ENCODE measurements around the gene MMAA. TPM values are rescaled to one million over a fixed set of nuclear protein-coding genes. Genes with fewer than 3 reads are reported as not detected.

MMAA gene
- total and polyA plus RNA-seq, 2 experiments from 2014 or later, result 4.9 to 5.9 TPM

DNA sequence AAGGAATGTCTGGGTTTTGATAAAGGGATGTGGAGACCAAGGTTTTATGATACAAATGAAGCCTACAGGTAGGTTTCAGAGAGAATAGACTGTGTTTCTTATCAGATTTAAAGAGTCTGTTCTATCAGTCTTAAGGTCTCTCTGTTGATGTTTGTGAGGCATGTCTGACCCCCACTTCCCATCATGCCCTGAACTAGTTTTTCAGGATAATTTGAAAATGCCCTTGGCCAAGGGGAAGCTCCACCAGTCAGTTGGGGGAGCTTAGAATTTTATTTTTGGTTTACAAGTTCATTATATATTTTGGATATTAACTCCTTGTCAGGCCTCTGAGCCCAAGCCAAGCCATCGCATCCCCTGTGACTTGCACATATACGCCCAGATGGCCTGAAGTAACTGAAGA is 79.3 kb downstream of the MMAA start (continued):
- TF ChIP-seq, protein P1, sequence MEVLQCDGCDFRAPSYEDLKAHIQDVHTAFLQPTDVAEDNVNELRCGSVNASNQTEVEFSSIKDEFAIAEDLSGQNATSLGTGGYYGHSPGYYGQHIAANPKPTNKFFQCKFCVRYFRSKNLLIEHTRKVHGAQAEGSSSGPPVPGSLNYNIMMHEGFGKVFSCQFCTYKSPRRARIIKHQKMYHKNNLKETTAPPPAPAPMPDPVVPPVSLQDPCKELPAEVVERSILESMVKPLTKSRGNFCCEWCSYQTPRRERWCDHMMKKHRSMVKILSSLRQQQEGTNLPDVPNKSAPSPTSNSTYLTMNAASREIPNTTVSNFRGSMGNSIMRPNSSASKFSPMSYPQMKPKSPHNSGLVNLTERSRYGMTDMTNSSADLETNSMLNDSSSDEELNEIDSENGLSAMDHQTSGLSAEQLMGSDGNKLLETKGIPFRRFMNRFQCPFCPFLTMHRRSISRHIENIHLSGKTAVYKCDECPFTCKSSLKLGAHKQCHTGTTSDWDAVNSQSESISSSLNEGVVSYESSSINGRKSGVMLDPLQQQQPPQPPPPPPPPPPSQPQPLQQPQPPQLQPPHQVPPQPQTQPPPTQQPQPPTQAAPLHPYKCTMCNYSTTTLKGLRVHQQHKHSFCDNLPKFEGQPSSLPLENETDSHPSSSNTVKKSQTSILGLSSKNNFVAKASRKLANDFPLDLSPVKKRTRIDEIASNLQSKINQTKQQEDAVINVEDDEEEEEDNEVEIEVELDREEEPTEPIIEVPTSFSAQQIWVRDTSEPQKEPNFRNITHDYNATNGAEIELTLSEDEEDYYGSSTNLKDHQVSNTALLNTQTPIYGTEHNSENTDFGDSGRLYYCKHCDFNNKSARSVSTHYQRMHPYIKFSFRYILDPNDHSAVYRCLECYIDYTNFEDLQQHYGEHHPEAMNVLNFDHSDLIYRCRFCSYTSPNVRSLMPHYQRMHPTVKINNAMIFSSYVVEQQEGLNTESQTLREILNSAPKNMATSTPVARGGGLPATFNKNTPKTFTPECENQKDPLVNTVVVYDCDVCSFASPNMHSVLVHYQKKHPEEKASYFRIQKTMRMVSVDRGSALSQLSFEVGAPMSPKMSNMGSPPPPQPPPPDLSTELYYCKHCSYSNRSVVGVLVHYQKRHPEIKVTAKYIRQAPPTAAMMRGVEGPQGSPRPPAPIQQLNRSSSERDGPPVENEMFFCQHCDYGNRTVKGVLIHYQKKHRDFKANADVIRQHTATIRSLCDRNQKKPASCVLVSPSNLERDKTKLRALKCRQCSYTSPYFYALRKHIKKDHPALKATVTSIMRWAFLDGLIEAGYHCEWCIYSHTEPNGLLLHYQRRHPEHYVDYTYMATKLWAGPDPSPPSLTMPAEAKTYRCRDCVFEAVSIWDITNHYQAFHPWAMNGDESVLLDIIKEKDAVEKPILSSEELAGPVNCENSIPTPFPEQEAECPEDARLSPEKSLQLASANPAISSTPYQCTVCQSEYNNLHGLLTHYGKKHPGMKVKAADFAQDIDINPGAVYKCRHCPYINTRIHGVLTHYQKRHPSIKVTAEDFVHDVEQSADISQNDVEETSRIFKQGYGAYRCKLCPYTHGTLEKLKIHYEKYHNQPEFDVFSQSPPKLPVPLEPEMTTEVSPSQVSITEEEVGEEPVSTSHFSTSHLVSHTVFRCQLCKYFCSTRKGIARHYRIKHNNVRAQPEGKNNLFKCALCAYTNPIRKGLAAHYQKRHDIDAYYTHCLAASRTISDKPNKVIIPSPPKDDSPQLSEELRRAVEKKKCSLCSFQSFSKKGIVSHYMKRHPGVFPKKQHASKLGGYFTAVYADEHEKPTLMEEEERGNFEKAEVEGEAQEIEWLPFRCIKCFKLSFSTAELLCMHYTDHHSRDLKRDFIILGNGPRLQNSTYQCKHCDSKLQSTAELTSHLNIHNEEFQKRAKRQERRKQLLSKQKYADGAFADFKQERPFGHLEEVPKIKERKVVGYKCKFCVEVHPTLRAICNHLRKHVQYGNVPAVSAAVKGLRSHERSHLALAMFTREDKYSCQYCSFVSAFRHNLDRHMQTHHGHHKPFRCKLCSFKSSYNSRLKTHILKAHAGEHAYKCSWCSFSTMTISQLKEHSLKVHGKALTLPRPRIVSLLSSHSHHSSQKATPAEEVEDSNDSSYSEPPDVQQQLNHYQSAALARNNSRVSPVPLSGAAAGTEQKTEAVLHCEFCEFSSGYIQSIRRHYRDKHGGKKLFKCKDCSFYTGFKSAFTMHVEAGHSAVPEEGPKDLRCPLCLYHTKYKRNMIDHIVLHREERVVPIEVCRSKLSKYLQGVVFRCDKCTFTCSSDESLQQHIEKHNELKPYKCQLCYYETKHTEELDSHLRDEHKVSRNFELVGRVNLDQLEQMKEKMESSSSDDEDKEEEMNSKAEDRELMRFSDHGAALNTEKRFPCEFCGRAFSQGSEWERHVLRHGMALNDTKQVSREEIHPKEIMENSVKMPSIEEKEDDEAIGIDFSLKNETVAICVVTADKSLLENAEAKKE (CRISPR knock-in tag; IDR thresholded peaks at IDR 0.05), result no peak

DNA sequence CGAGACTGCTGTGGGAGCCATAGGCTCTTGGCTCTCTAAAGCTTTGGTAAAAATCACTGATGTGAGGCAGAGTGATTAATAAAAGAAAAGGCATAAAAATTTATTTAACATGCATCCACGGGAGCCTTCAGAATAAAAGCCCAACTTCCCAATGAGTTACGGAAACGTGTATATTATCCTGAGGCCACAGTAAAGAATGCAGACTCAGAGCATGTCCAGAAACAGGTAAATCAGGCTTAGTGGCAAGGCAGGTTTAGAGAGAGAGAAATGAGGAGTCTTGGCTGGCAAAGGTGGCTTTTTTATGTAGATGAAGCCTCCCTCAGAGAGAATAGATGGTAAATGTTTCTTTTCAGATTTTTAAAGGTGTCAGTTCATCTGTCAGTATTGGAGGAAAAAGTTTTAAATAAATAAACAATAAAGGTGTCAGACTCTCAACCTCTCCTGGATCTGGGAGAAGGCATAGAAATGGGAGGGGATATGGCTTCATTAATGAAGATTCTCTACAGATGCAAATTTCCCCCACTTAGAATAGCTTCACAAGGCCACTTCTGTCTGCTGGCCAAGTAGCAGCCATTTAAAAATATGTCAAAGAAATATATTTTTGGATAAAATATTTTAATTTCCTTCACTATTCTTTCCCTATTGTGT is 84.8 kb downstream of the MMAA start:
- Mint-ChIP-seq H3K9me3 (peaks cover 15% of the 10 kb centered on the region), H3K36me3 (ENCODE audit: low read depth) (peaks cover 25% of the 10 kb centered on the region), H3K4me1 (peaks cover 49% of the 10 kb centered on the region), H3K27me3 (ENCODE audit: insufficient read depth, low read depth, poor library complexity) (peaks cover 22% of the 10 kb centered on the region), H3K27ac (peak overlapping the region; percentile 97), H3K4me3 (peak overlapping the region; percentile 47)
- H3K27me3 ChIP-seq (ENCODE audit: insufficient read depth), result no peaks in the 10 kb centered on the region
- no peak overlapping the region for H2AFZ ChIP-seq
- H3K27ac ChIP-seq (ENCODE audit: low read depth), result peak overlapping the region; percentile 94
- H3F3A ChIP-seq (replicated peaks; ENCODE audit: low read depth), result peaks cover 9% of the 10 kb centered on the region; the same call in 1 of the 2 replicates
- H3K4me2 ChIP-seq, result peak overlapping the region; percentile 70
- TF ChIP-seq POLR2AphosphoS5 (IDR thresholded peaks at IDR 0.05; ENCODE audit: low read depth), result peak; percentile 36; the same call in 1 of the 2 replicates
- TF ChIP-seq EZH2phosphoT487 (IDR thresholded peaks at IDR 0.05; ENCODE audit: unreplicated experiment), result no peak
- no peak for TF ChIP-seq ZNF331 (CRISPR knock-in tag; IDR thresholded peaks at IDR 0.05; ENCODE audit: low read depth)
- TF ChIP-seq NANOG (IDR thresholded peaks at IDR 0.05; ENCODE audit: borderline replicate concordance), result peak; percentile 64
- no peak for TF ChIP-seq CTCF (conservative IDR thresholded peaks at IDR 0.05; ENCODE audit: low read depth in 2 of 2)
- peak overlapping the region; percentile 28 for H3K4me3 ChIP-seq
- peaks cover 20% of the 10 kb centered on the region for H3K9me2 ChIP-seq (ENCODE audit: insufficient read depth)
- ATAC-seq, result peak; percentile 97
- H3K36me3 ChIP-seq (ENCODE audit: insufficient read depth), result no peaks in the 10 kb centered on the region
- H3K4me1 ChIP-seq (ENCODE audit: insufficient read depth), result peaks cover 26% of the 10 kb centered on the region
- no peaks in the 10 kb centered on the region; the same call in 1 of the 2 replicates for H3K79me2 ChIP-seq (replicated peaks; ENCODE audit: insufficient read depth)
- DNase-seq (ENCODE audit: low spot score), result peak; percentile 76
- no peaks in the 10 kb centered on the region for H4K20me1 ChIP-seq (replicated peaks; ENCODE audit: insufficient read depth)

All from GM23338 (cell line).